Esophagus squamous epithelium (tissue), 4 donors: ENCODE data around the gene PRKCQ.

Source experiments
- POLR2A ChIP-seq, 4 donors: fragments of 450-650 bp; IDR thresholded peaks; one replicate each; pipeline ENCODE4 v1.6.1; 2017; ENCODE audit warnings: antibody characterized with exemption in 4 of 4, mild to moderate bottlenecking in 4 of 4, moderate library complexity in 3 of 4
- TF ChIP-seq, protein P1 (sequence below), 6 experiments: fragments of 450-650 bp in 4 of 6; fragments of 200-600 bp in 2 of 6; sonication (generic) in 2 of 6; IDR thresholded peaks; one replicate each; pipeline ENCODE4 v1.5.1; 2016 to 2019; ENCODE audit warnings: antibody characterized with exemption in 6 of 6, mild to moderate bottlenecking in 4 of 6, moderate library complexity in 4 of 6

DNA sequence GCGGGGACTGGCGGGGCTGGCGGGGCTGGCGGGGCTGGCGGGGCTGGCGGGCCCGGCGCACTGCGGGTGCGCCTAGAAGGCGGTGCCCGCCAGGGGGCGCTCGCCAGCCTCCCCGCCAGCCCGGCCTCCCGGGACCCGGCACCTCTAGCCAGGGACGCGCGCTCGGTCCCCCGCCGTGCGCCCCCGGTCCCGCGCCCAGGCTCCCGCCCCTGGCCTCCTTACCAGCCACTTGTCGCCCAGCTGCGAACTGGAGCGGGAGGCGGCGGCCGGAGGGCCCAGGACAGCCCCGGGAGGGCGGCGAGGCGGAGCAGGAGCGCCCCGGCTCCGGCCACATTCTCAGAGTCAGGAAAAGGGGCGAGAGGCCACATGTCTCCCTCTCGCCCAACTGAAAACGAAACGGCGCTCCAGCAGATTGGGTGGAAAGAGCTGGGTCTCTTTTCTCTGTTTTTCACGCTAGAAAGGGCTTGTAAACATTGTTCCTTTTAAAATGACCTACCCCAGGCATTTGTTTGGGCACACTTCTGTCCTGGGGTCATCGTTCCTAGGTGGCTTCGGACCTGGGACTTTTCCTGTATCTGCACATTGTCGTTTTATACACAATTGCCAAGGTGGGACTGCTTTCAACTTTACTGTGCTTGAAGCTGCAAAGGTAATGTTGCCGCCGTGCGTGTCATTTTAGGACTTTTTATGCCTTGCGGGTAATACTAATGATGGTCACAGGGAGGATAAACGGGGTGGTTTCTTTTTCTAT is 378 bp upstream of the PRKCQ start:
- TF ChIP-seq, protein P1, sequence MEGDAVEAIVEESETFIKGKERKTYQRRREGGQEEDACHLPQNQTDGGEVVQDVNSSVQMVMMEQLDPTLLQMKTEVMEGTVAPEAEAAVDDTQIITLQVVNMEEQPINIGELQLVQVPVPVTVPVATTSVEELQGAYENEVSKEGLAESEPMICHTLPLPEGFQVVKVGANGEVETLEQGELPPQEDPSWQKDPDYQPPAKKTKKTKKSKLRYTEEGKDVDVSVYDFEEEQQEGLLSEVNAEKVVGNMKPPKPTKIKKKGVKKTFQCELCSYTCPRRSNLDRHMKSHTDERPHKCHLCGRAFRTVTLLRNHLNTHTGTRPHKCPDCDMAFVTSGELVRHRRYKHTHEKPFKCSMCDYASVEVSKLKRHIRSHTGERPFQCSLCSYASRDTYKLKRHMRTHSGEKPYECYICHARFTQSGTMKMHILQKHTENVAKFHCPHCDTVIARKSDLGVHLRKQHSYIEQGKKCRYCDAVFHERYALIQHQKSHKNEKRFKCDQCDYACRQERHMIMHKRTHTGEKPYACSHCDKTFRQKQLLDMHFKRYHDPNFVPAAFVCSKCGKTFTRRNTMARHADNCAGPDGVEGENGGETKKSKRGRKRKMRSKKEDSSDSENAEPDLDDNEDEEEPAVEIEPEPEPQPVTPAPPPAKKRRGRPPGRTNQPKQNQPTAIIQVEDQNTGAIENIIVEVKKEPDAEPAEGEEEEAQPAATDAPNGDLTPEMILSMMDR (IDR thresholded peaks at IDR 0.05): peak; percentile 20 to 74 (median 62)
- peak in 1 of 4 donors; percentile 34 for TF ChIP-seq POLR2A (IDR thresholded peaks at IDR 0.05)
